HG03439 (cell line): Measurements from ENCODE around the gene LAMA3.

Experiments
- ATAC-seq: cut with Tn5 transposase; IDR thresholded peaks from one replicate; pipeline ENCODE4 v1.9.1; 2021; ENCODE audit warnings: mild to moderate bottlenecking, moderate library complexity; ENCODE audit not compliant: unreplicated experiment

The LAMA3 gene

DNA sequence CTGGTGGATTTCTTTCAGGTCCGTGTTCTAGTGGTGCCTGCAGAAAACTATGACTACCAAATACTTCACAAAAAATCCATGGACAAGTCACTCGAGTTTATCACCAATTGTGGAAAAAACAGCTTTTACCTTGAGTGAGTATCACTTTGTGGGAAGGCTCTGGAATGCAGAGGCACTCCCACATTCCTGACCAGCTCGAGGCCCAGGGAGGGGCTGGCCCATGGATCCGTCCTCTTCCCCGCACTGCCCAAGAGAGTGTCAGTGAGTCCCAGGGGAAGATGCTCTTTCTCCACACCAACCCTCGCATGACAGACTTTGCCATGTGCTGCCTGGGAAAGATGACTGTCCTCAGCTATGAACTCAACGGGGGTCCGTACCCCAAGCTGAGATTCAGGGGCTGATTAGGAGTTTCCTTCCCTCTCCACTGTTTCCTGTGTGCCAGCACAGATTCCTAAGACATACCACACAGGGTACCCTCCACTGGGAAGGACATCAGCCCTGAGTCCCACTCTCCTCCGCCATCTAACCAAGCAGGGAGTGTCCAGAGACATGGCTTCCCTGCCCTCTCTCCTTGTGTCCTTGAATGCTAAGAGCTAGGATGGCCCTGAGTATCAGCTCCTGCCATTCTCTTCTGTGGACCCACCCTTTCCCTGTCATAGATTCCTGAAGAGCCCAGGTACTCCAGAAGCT, 155.9 kb downstream of the LAMA3 start:
- no peak for ATAC-seq

- no peak for ATAC-seq
These were observed 156.9 kb downstream of the LAMA3 start for GRCh38 chr18:23845988-23846630.

DNA sequence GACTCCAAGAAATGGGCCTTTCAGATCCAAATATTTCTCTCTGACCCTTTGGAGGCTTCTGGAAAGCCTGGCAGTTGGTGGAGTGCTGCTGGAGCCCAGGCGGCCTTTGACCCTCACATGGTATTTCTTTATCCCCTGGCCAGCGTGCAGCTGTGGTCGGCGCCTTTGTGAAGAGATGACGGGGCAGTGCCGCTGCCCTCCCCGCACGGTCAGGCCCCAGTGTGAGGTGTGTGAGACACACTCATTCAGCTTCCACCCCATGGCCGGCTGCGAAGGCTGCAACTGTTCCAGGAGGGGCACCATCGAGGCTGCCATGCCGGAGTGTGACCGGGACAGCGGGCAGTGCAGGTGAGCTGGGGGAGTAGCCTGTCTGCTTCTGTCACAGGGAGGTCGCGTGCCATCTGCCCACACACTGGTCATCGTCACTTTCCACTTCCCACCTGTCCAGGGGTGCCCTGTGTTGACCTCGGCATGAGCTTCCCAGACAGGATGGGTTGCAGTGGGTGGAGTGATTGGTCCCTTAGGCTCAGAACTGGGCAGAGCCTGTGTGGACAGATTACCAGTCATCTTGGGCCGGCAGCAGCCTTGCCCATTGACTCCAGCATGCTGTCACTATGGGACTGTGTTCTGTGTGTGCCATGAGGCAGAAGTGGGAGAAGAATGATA, 158.2 kb downstream of the LAMA3 start:
- no peak for ATAC-seq

- no peak for ATAC-seq
These were observed 159.9 kb downstream of the LAMA3 start for GRCh38 chr18:23849141-23849540.

DNA sequence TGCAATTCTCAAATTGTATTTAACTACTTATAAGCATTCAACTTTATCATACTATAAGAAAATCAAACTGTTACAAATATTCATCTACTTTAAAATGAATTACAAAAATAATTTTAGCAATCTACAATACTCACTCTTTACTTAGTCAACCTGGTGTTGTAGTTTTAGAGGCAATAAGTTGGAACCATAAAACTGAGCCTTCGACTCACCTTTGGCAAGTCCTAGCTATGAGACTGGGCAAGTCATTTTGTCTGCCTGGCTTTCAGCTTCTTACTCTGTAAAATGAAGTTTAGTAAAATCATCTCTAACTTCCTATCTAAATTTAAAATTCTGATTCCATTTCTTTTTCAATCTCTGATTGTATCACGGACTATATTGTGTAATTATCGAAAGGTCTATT, 161.0 kb downstream of the LAMA3 start:
- no peak for ATAC-seq

GRCh38 chr18:23851470-23852002, 162.3 kb downstream of the LAMA3 start:
- ATAC-seq = no peak

- no peak for ATAC-seq
These were observed 163.2 kb downstream of the LAMA3 start for GRCh38 chr18:23852236-23853045.

GRCh38 chr18:23853448-23854195, 164.4 kb downstream of the LAMA3 start:
- no peak for ATAC-seq

DNA sequence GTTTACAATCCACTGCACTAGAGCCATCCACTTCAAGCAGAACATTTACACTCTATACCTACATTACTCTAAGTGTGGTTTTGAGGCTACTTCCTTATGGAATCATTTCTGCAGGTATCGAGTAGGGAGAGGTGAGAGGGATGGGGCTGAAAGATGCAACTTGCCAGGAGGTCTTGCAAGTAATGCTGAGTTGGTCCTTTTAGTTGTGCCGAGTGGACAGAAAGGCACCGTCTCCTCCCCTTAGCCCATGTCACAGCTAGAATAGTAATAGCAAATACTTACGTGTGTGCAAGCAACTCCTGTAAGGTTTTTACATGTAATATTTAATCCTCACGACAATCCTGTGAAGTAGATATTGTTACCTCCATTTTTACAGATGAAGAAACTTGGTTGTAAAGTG, 166.5 kb downstream of the LAMA3 start:
- ATAC-seq = no peak

DNA sequence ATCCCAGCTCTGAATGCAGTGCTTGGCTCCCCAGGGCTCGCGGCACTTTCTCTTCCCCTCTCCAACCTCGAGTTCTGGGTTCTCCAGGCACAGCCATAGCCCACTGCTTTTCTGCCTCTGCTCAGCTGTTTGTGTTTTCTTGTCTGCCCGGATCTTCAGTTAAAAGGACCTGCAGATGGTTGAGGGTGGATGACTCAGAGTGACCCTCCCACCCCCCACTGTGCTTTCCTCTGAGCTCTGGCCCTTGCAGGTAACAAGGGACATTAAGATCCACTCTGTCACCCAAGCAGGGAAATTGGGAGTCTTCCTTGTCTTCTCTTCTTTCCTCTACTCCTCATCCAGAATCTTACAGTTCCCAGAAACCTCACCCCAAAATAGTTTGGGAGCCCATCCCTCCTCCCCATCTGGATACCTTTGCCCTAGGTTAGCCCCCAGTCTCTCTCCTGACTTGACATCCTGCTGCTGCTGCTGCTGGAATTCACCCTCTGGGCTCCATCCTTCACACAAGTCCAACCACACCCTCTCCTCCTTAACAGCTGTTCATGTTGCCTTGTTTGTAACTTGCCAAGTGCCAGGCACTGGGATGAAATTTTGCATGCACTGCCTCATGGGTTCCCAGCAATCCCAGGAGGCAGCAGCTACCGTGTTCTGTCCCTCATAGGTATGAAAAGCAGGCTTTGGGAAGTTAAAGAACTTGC, 167.4 kb downstream of the LAMA3 start:
- no peak for ATAC-seq

- no peak for ATAC-seq
These were observed 167.9 kb downstream of the LAMA3 start for GRCh38 chr18:23857164-23857552.

GRCh38 chr18:23857756-23858155, 168.5 kb downstream of the LAMA3 start:
- ATAC-seq = no peak

DNA sequence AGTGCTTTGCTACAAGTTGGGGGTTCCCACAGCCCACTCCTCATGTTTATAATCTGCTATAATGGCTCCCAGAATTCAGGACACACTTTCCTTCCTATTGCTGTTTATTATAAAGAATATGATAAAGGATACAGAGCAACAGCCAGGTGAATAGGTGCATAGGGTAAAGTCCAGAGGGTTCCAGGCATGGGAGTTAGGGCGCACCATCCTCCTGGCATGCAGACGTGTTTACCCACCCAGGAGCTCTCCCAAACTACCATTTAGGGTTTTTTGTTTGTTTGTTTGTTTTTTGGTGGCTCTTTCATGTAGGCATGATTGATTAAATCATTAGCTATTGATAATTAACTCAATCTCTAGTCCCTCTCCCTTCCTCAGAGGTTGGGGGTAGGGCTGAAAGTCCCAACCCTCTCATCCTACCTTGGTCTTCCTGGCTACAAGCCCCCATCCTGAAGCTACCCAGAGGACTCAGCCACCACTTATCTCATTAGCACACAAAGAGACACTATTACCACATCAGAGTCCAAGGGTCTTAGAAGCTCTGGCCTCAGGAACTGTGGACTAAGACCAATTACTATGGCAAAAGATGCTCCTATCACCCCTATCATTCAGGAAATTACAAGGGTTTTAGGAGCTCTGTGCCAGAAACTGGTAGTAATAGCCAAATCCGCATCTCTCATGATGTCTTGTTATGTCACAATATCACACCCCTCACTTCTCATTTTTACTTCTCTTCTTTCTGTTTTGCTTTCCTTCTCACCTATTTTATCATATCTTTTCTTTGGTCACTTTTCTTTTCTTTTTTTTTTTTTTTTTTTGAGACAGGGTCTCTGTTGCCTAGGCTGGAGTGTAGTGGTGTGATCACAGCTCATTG, 170.4 kb downstream of the LAMA3 start:
- no peak for ATAC-seq

DNA sequence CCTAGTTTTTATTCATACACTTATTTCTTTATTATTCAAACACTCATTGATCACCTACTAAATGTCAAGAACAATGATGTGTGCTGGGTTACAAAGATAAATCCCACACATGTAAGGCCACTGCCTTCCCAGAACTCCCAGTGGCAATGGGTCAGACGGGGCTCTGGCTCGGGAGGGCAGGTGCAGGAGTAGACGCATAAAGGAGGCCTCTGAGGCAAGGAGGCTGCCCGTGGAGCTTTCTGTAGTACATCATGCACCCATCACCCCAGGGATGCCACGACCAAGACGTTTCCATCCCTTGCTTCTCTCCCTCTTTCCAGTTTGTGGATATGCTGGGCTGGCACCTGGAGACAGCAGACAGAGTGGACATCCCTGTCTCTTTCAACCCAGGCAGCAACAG, 172.1 kb downstream of the LAMA3 start:
- ATAC-seq = no peak

DNA sequence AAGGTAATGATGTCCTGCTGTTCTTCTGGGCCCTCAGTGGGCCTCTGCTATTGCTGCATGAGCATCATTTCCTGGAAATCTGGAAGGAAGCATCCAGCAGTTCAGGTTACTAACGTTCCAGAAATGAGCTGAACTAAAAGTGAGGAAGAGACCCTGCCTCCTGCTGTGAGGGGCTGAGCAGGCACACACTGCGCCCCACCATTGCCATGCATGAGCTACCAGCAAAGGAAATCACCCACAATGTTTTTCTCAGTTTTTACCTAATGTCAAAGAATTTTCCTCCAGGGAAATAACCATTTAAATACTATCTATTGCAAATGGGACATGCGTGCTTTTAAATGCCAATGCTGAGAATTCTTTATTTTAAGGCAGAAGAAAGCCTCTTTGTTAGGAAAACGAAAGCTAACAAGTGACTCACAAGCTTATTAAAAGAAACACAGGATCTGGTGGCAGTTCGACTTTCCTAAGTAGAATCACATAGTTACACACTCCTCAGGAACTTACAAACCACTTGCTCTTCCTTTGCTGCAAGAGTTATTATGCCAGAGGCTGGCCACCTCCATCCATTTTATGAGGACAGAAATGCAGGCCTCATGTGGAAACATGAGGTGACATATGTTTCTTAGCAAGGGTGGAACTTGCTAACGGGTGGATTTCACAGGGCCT, 172.7 kb downstream of the LAMA3 start:
- no peak for ATAC-seq

GRCh38 chr18:23864624-23865023, 175.4 kb downstream of the LAMA3 start:
- no peak for ATAC-seq

GRCh38 chr18:23867006-23867405, 177.8 kb downstream of the LAMA3 start:
- no peak for ATAC-seq

DNA sequence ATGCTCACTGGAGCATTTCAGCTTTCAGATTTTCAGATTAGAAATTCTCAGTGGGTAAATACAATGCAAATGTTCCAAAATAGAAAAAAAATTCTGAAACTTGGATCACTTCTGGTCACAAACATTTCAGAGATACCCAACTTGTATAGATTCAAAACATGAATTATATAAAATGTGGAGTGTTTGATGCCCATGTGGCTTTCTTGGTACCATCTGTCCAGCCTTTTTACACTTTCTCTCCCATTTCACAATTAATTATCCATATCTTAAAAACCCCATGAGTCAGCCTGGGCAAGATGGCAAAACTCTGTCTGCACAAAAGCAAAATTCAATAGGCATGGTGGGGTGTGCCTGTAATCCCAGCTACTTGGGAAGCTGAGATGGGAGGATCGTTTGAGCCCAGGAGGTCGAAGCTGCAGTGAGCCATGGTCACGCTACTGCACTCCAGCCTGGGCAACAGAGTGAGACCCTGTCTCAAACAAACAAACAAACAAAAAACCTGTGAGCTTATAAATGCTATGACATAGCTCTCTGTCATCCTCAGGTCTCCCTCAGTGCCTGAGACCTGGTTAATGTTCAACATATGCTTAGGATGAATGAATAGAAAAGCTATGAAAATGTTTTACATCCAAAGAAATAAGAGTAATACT, 179.0 kb downstream of the LAMA3 start:
- no peak for ATAC-seq
